B cell (primary cell): ENCODE measurements around the gene STOX2. TPM values are rescaled to one million over a fixed set of nuclear protein-coding genes. Genes with fewer than 3 reads are reported as not detected.

Source experiments
- ATAC-seq: fragments of 200-7000 bp; cut with Tn5 transposase; one replicate; pipeline ENCODE4 v1.10.0; 2021; ENCODE audit warnings: low read depth, mild to moderate bottlenecking, moderate number of reproducible peaks, moderate library complexity
- CTCF ChIA-PET: fragments of 350-600 bp; sonication (Branson Sonifier 250); formaldehyde crosslinking; loops from one replicate; lab custom pipeline; 2021; ENCODE audit warnings: antibody characterized with exemption, inconsistent platforms; lab: Charles Lee
- POLR2A ChIA-PET: fragments of 350-600 bp; sonication (Branson Sonifier 250); formaldehyde crosslinking; loops from one replicate; lab custom pipeline; 2021; ENCODE audit warnings: antibody characterized with exemption; lab: Charles Lee
- DNase-seq: peaks from one replicate; pipeline ENCODE4 v3.0.0; 2013
- H2AFZ ChIP-seq: 2 replicates; pipeline ENCODE4 v1.6.1; 2012; ENCODE audit warnings: mild to moderate bottlenecking, low read depth, low read length; ENCODE audit not compliant: insufficient read depth, poor library complexity, severe bottlenecking
- H3K27ac ChIP-seq, 2 donors: 1 replicate in 1 of 2; 2 replicates in 1 of 2; pipeline ENCODE4 v1.5.1; 2012 to 2013; ENCODE audit warnings: low read length in 2 of 2, mild to moderate bottlenecking in 2 of 2, moderate library complexity in 1 of 2
- H3K27me3 ChIP-seq, 4 experiments: fragments of 200-600 bp in 1 of 4; sonication (generic) in 1 of 4; replicated peaks in 1 of 4; 1 replicate in 2 of 4; 2 replicates in 2 of 4; pipeline versions ENCODE4 v1.6.1 to v1.7.0; 2013 to 2016; ENCODE audit warnings: low read length in 3 of 4, mild to moderate bottlenecking in 2 of 4, mixed read lengths in 1 of 4, moderate library complexity in 1 of 4; ENCODE audit not compliant: insufficient read depth in 4 of 4, control insufficient read depth in 3 of 4; ENCODE audit errors: control extremely low read depth in 1 of 4
- H3K36me3 ChIP-seq, 2 experiments: replicated peaks in 1 of 2; 1 replicate in 1 of 2; 2 replicates in 1 of 2; pipeline versions ENCODE4 v1.6.1 to v1.7.1; 2013; ENCODE audit warnings: low read length in 1 of 2; ENCODE audit not compliant: insufficient read depth in 2 of 2, control insufficient read depth in 1 of 2; ENCODE audit errors: control extremely low read depth in 1 of 2, extremely low read depth in 1 of 2
- H3K4me1 ChIP-seq, 2 donors: fragments of 200-600 bp in 1 of 2; sonication (generic) in 1 of 2; 1 replicate in 1 of 2; 2 replicates in 1 of 2; pipeline versions ENCODE4 v1.5.1 to v1.6.1; 2013 to 2017; ENCODE audit warnings: low read length in 2 of 2; ENCODE audit not compliant: control insufficient read depth in 2 of 2, insufficient read depth in 2 of 2
- H3K4me2 ChIP-seq: replicated peaks from 2 replicates; pipeline ENCODE3; 2012; ENCODE audit warnings: mild to moderate bottlenecking, low read depth, low read length; ENCODE audit not compliant: poor library complexity, severe bottlenecking
- H3K4me3 ChIP-seq, 5 experiments: fragments of 200-600 bp in 1 of 5; sonication (generic) in 1 of 5; 1 replicate in 3 of 5; 2 replicates in 2 of 5; pipeline versions ENCODE4 v1.5.1 to v1.7.0; 2011 to 2016; ENCODE audit warnings: low read length in 4 of 5, mild to moderate bottlenecking in 4 of 5, low read depth in 2 of 5, control low read depth in 1 of 5, moderate library complexity in 1 of 5; ENCODE audit not compliant: insufficient read depth in 1 of 5; ENCODE audit errors: control extremely low read depth in 1 of 5, extremely low read depth in 1 of 5
- H3K79me2 ChIP-seq: fragments of 200-600 bp; sonication (generic); one replicate; pipeline ENCODE4 v1.6.0; 2016; ENCODE audit warnings: low read length; ENCODE audit not compliant: control insufficient read depth, insufficient read depth
- H3K9ac ChIP-seq: fragments of 200-600 bp; sonication (generic); 2 replicates; pipeline ENCODE4 v1.6.1; 2017; ENCODE audit warnings: mild to moderate bottlenecking, low read length, moderate library complexity
- H3K9me3 ChIP-seq, 3 donors: one replicate each; pipeline versions ENCODE4 v1.6.1 to v1.7.1; 2013; ENCODE audit warnings: low read length in 2 of 3; ENCODE audit not compliant: control insufficient read depth in 2 of 3, insufficient read depth in 1 of 3; ENCODE audit errors: control extremely low read depth in 1 of 3
- H4K20me1 ChIP-seq: 2 replicates; pipeline ENCODE4 v1.6.0; 2012; ENCODE audit warnings: mild to moderate bottlenecking, low read length; ENCODE audit not compliant: insufficient read depth, control insufficient read depth, poor library complexity, severe bottlenecking
- H3K27ac Mint-ChIP-seq: one replicate; pipeline ENCODE4 v1.8.0; 2021; ENCODE audit warnings: mixed read lengths
- H3K27me3 Mint-ChIP-seq: one replicate; pipeline ENCODE4 v1.8.0; 2021; ENCODE audit warnings: mixed read lengths
- H3K4me1 Mint-ChIP-seq: one replicate; pipeline ENCODE4 v1.8.0; 2021; ENCODE audit warnings: mixed read lengths
- H3K4me3 Mint-ChIP-seq: one replicate; pipeline ENCODE4 v1.8.0; 2021; ENCODE audit warnings: mixed read lengths
- H3K9me3 Mint-ChIP-seq: one replicate; pipeline ENCODE4 v1.8.0; 2022; ENCODE audit warnings: mixed read lengths; ENCODE audit not compliant: insufficient read depth
- CTCF ChIP-seq: fragments of 200-600 bp; IDR thresholded peaks from one replicate; pipeline ENCODE4 v1.8.0; 2022; ENCODE audit warnings: antibody characterized with exemption, mild to moderate bottlenecking
- EZH2 ChIP-seq: IDR thresholded peaks from 2 replicates; pipeline ENCODE4 v1.6.1; 2012; ENCODE audit warnings: borderline replicate concordance, low read depth, mild to moderate bottlenecking, moderate library complexity, low read length; ENCODE audit not compliant: insufficient read depth, poor library complexity, severe bottlenecking
- WGBS: methylation state at CpG from one replicate; pipeline ENCODE4 v1.1.5; 2013; ENCODE audit warnings: missing lambda C conversion rate; ENCODE audit not compliant: insufficient coverage; 5-methylcytosine and 5-hydroxymethylcytosine counted together
- intact Hi-C: fragments of 100-400 bp; cut with micrococcal nuclease; formaldehyde crosslinking; loops from one replicate; pipeline ENCODE4 v1.10.0; 2022
- polyA plus RNA-seq: library from polyadenylated mRNA; depleted of rRNA; stranded (reverse); fragments of >200 nt; gene quantifications from 2 replicates; pipeline ENCODE4 v1.2.3, GENCODE V29; 2012
- total RNA-seq, 2 donors: library from RNA; stranded (reverse); fragments of 120-200 nt in 1 of 2; gene quantifications; 1 replicate in 1 of 2; 2 replicates in 1 of 2; pipeline versions ENCODE4 v1.2.3 to v1.2.4, GENCODE V29; 2013 to 2022

STOX2 gene
- total and polyA plus RNA-seq, 2 donors (not counting 1 experiment from before 2014, with no cell fraction given): under 0.01 TPM; not detected in 1

- DNase-seq (no peak), ATAC-seq (no peak)
- Histone ChIP-seq H3K4me3 (no peak overlapping the region), H4K20me1 (no peaks in the 10 kb centered on the region), H3K4me1 (no peaks in the 10 kb centered on the region), H3K27ac (no peak overlapping the region), H3K79me2 (no peaks in the 10 kb centered on the region), H3K9me3 (peaks cover 0 to 2% (median 0%) of the 10 kb centered on the region in 3 donors), H3K27me3 (no peaks in the 10 kb centered on the region), H3K4me2 (no peak overlapping the region), H3K9ac (no peak overlapping the region), H3K36me3 (no peaks in the 10 kb centered on the region), H2AFZ (no peak overlapping the region)
- no peaks in the 10 kb centered on the region for H3K4me1 Mint-ChIP-seq
- 89% methylated on average over 39 of the region's 43 CpGs for WGBS
- H3K27ac Mint-ChIP-seq: no peak overlapping the region
- CTCF ChIA-PET: no interaction called here
- POLR2A ChIA-PET: no interaction called here
- no peak overlapping the region for H3K4me3 Mint-ChIP-seq
- H3K9me3 Mint-ChIP-seq: no peaks in the 10 kb centered on the region
- intact Hi-C loops: no loop called here
- H3K27me3 Mint-ChIP-seq: peaks cover 9% of the 10 kb centered on the region
- TF ChIP-seq EZH2: no peak
- TF ChIP-seq CTCF: no peak
These were observed 82.2 kb downstream of the STOX2 start for GRCh38 chr4:183986971-183987946.

GRCh38 chr4:183987987-183988392 is 82.9 kb downstream of the STOX2 start:
- ChIA-PET CTCF (no interaction called here), POLR2A (no interaction called here)
- Histone ChIP-seq H3K36me3 (no peaks in the 10 kb centered on the region), H3K9ac (no peak overlapping the region), H3K79me2 (no peaks in the 10 kb centered on the region), H4K20me1 (no peaks in the 10 kb centered on the region), H3K27me3 (no peaks in the 10 kb centered on the region), H3K4me3 (no peak overlapping the region), H3K27ac (no peak overlapping the region), H3K9me3 (peaks cover 0 to 2% (median 0%) of the 10 kb centered on the region in 3 donors), H3K4me2 (no peak overlapping the region), H3K4me1 (no peaks in the 10 kb centered on the region), H2AFZ (no peak overlapping the region)
- ATAC-seq (no peak), DNase-seq (no peak)
- Mint-ChIP-seq H3K9me3 (no peaks in the 10 kb centered on the region), H3K4me1 (no peaks in the 10 kb centered on the region), H3K27ac (no peak overlapping the region), H3K27me3 (peaks cover 4% of the 10 kb centered on the region), H3K4me3 (no peak overlapping the region)
- intact Hi-C loops: no loop called here
- WGBS: 64% methylated on average over 9 of the region's 10 CpGs
- TF ChIP-seq CTCF: no peak
- no peak for TF ChIP-seq EZH2
